22Rv1 (cell line): ENCODE results near the gene CTNND2.

ENCODE experiments used
- CTCF ChIP-seq: fragments of 450-650 bp; IDR thresholded peaks from 2 replicates; pipeline ENCODE4 v1.5.1; 2017; ENCODE audit warnings: mild to moderate bottlenecking
- ZFX ChIP-seq: fragments of 450-650 bp; IDR thresholded peaks from 2 replicates; pipeline ENCODE4 v1.6.1; 2017; ENCODE audit warnings: antibody characterized with exemption, borderline replicate concordance

- TF ChIP-seq CTCF = no peak
- no peak for TF ChIP-seq ZFX
Measured at GRCh38 chr5:11590475-11590874, 313.8 kb downstream of the CTNND2 start.
